ENCODE results near the gene CPO.

DNA sequence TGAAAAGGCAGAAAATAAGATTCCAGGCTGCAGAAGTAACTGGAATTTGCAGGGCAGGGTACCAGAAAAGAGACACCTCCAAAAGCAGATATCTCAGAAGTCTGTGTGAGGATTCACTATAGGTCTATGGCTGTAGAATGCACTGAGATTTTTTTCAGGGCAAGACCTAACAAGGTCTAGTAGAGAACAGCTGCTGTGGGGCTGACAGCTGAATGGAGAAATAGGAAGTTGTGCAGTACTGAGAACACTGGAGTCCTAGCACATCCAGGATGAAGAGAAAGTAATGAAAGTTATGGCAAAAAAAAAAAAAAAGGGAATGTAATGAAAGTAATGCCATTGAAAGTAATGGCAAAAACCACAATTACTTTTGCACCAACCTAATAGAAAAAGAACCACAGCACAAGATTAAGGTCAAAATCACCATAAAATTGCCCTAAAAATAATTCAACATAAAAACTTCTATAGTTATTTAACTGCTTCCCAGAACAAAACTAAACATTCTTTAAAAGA, 57.3 kb downstream of the CPO start:
- TF ChIP-seq EZH2 (IDR thresholded peaks at IDR 0.05; ENCODE audit: borderline replicate concordance, low read depth, low read length) (no peak), MYBL2 (IDR thresholded peaks at IDR 0.05; ENCODE audit: low read depth) (no peak), MYBL2 (CRISPR knock-in tag; IDR thresholded peaks at IDR 0.05; ENCODE audit: borderline replicate concordance) (no peak), ZNF224 (CRISPR knock-in tag; IDR thresholded peaks at IDR 0.05) (no peak), TCF7L2 (IDR thresholded peaks at IDR 0.05; ENCODE audit: low read depth, low read length) (no peak), TEAD4 (IDR thresholded peaks at IDR 0.05; ENCODE audit: low read length) (no peak), TEAD4 (CRISPR knock-in tag; IDR thresholded peaks at IDR 0.05; ENCODE audit: borderline replicate concordance) (no peak), ZNF431 (CRISPR knock-in tag; IDR thresholded peaks at IDR 0.05) (no peak), CBX3 (IDR thresholded peaks at IDR 0.05; ENCODE audit: borderline replicate concordance in 1 of 2, low read length in 2 of 2) (no peak), TGIF2 (CRISPR knock-in tag; IDR thresholded peaks at IDR 0.05) (no peak), FOXK1 (CRISPR knock-in tag; IDR thresholded peaks at IDR 0.05; ENCODE audit: borderline replicate concordance) (no peak), ZNF121 (CRISPR knock-in tag; conservative IDR thresholded peaks at IDR 0.05) (no peak), CBX1 (IDR thresholded peaks at IDR 0.05; ENCODE audit: low read depth) (no peak)
- TF ChIP-seq, protein P1, sequence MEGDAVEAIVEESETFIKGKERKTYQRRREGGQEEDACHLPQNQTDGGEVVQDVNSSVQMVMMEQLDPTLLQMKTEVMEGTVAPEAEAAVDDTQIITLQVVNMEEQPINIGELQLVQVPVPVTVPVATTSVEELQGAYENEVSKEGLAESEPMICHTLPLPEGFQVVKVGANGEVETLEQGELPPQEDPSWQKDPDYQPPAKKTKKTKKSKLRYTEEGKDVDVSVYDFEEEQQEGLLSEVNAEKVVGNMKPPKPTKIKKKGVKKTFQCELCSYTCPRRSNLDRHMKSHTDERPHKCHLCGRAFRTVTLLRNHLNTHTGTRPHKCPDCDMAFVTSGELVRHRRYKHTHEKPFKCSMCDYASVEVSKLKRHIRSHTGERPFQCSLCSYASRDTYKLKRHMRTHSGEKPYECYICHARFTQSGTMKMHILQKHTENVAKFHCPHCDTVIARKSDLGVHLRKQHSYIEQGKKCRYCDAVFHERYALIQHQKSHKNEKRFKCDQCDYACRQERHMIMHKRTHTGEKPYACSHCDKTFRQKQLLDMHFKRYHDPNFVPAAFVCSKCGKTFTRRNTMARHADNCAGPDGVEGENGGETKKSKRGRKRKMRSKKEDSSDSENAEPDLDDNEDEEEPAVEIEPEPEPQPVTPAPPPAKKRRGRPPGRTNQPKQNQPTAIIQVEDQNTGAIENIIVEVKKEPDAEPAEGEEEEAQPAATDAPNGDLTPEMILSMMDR (IDR thresholded peaks at IDR 0.05 in 2 of 3, conservative IDR thresholded peaks at IDR 0.05 in 1 of 3; ENCODE audit: insufficient read depth in 2 of 3, low read depth in 1 of 3, low read length in 3 of 3): no peak
- TF ChIP-seq, protein P2, sequence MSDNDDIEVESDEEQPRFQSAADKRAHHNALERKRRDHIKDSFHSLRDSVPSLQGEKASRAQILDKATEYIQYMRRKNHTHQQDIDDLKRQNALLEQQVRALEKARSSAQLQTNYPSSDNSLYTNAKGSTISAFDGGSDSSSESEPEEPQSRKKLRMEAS (CRISPR knock-in tag; IDR thresholded peaks at IDR 0.05): no peak
